ENCODE data around the gene MMP25. TPM values are rescaled to one million over a fixed set of nuclear protein-coding genes. Genes with fewer than 3 reads are reported as not detected.
A peak's percentile ranks its signal among the peaks of the same experiment; 100 is the strongest.

Gene MMP25
- total and polyA plus RNA-seq, 10 of the 15 experiments (the other 5 are each of a cell fraction or from before 2014, with no cell fraction given): 0.03 to 0.36 (median 0.13) TPM; not detected in 1

DNA sequence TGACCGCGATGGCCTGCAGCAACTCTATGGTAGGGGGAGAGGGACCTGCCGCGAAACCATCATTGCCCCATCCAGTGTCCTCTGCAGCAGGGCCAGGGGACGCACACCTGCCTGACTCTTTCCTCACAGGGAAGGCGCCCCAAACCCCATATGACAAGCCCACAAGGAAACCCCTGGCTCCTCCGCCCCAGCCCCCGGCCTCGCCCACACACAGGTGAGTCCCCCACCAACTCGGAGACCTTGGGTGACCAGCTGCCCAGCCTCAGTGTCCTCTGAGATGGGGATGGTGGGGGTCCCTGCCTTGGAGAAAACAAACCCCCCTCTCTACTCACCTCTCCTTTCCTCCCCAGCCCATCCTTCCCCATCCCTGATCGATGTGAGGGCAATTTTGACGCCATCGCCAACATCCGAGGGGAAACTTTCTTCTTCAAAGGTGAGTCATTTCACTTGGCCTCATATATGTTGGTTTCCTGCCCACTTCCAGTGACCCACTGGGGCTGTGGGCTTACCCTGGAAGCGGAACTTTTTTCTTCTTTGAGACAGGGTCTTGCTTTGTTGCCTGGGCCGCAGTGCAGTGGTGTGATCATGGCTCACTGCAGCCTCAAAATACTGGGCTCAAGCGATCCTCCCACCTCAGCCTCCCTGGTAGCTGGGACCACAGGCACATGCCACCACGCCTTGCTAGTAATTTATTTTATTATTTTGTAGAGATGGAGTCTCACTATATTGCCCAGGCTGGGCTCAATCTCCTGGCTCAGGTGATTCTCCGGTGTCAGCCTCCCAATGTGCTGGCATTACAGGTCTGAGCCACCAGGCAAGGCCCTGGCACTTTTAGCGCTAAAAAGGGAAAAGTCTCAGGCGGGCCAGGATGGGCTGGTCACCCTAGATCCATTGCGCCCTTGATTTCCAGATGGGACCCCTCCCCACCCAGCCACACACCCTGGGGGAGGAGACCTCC, 11.1 kb downstream of the MMP25 start:
- FAIRE-seq: no peak
- CTCF ChIA-PET: interaction anchor here (0.9 to 9.5 kb wide), 18 partner anchors 9 to 110 kb away, joined by 3 to 174 read pairs (median 8); partner anchors contain the start of gene ZNF213
- peak overlapping the region; percentile 75 for H3K4me2 ChIP-seq (ENCODE audit: control insufficient read depth, insufficient read depth)
- RAD21 ChIA-PET (ENCODE audit: unreplicated experiment): interaction anchor here (0.9 to 3.0 kb wide), 7 partner anchors 16 to 115 kb away, joined by 3 to 72 read pairs (median 7); partner anchors contain the start of gene ZNF213
- H3K9me3 ChIP-seq (replicated peaks; ENCODE audit: control insufficient read depth, insufficient read depth, low read length): no peaks in the 10 kb centered on the region
- 84% methylated on average over 22 of the region's 22 CpGs for WGBS (ENCODE audit: insufficient coverage, insufficient replicate concordance, low lambda C conversion rate, missing lambda C conversion rate)
- POLR2A ChIA-PET: interaction anchor here (0.9 to 1.4 kb wide), 3 partner anchors 14 to 73 kb away, joined by 3 to 4 read pairs (median 3); no protein-coding TSS in a partner anchor
- BruUV-seq (replicated peaks): TSS peak; percentile 57
- intact Hi-C loops (cut with micrococcal nuclease; ENCODE audit: unreplicated experiment): loop anchor here (2.0 kb wide), 1 partner anchor 109 kb away; no protein-coding TSS in a partner anchor
- SMC1A ChIA-PET (ENCODE audit: uncharacterized antibody, unreplicated experiment): interaction anchor here (0.9 to 3.9 kb wide), 5 partner anchors 17 to 77 kb away, joined by 3 to 53 read pairs (median 4); partner anchors contain the start of gene ZNF213
- no peak overlapping the region for H3K9ac ChIP-seq (ENCODE audit: control insufficient read depth, insufficient read depth, low read length)
- H3K36me3 ChIP-seq (ENCODE audit: control insufficient read depth in 2 of 2, insufficient read depth in 2 of 2, low read length in 1 of 2): no peaks in the 10 kb centered on the region
- in situ Hi-C loops (cut with MboI): no loop called here
- ATAC-seq: no peak
- TF ChIP-seq SIX5 (IDR thresholded peaks at IDR 0.05; ENCODE audit: low read depth, low read length, severe bottlenecking) (no peak), CBX5 (IDR thresholded peaks at IDR 0.05; ENCODE audit: low read depth) (no peak), EED (IDR thresholded peaks at IDR 0.05; ENCODE audit: low read depth) (no peak), ZBED1 (IDR thresholded peaks at IDR 0.05; ENCODE audit: borderline replicate concordance) (no peak), HCFC1 (IDR thresholded peaks at IDR 0.05; ENCODE audit: low read length) (no peak), MEF2A (IDR thresholded peaks at IDR 0.05; ENCODE audit: insufficient read depth, low read depth, low read length) (no peak), ZNF207 (IDR thresholded peaks at IDR 0.05; ENCODE audit: borderline replicate concordance) (no peak), RAD51 (IDR thresholded peaks at IDR 0.05) (no peak), ASH2L (IDR thresholded peaks at IDR 0.05; ENCODE audit: borderline replicate concordance, low read depth) (no peak), DPF2 (IDR thresholded peaks at IDR 0.05) (no peak), PML (IDR thresholded peaks at IDR 0.05; ENCODE audit: low read length) (no peak), RFX5 (IDR thresholded peaks at IDR 0.05; ENCODE audit: low read depth, low read length) (no peak), RB1 (IDR thresholded peaks at IDR 0.05; ENCODE audit: borderline replicate concordance) (no peak), EP300 (IDR thresholded peaks at IDR 0.05; ENCODE audit: borderline replicate concordance in 1 of 2, control insufficient read depth in 1 of 2, low read depth in 2 of 2, low read length in 2 of 2) (no peak), NBN (IDR thresholded peaks at IDR 0.05) (no peak), ZBTB40 (IDR thresholded peaks at IDR 0.05; ENCODE audit: borderline replicate concordance) (no peak), TCF3 (IDR thresholded peaks at IDR 0.05; ENCODE audit: borderline replicate concordance, insufficient read depth, low read depth, low read length) (no peak)
- TF ChIP-seq, protein P1, sequence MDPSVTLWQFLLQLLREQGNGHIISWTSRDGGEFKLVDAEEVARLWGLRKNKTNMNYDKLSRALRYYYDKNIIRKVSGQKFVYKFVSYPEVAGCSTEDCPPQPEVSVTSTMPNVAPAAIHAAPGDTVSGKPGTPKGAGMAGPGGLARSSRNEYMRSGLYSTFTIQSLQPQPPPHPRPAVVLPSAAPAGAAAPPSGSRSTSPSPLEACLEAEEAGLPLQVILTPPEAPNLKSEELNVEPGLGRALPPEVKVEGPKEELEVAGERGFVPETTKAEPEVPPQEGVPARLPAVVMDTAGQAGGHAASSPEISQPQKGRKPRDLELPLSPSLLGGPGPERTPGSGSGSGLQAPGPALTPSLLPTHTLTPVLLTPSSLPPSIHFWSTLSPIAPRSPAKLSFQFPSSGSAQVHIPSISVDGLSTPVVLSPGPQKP (IDR thresholded peaks at IDR 0.05; ENCODE audit: low read depth, low read length): no peak
- H3K27me3 ChIP-seq (replicated peaks in 1 of 2; ENCODE audit: control insufficient read depth in 2 of 2, insufficient read depth in 2 of 2, low read length in 1 of 2): no peaks in the 10 kb centered on the region
- no peaks in the 10 kb centered on the region for H3K79me2 ChIP-seq (ENCODE audit: control insufficient read depth, insufficient read depth, low read length)
- 0 out of 2 replicates have a peak overlapping the region, but pooled peaks have one; percentile 87 for H3K4me3 ChIP-seq
- H2AFZ ChIP-seq (ENCODE audit: control insufficient read depth, low read depth, low read length): no peak overlapping the region
- H3K27ac ChIP-seq (ENCODE audit: control insufficient read depth, insufficient read depth): no peak overlapping the region
- peaks cover 16% of the 10 kb centered on the region for H3K4me1 ChIP-seq (ENCODE audit: control insufficient read depth, insufficient read depth, low read length)
- H4K20me1 ChIP-seq (ENCODE audit: control insufficient read depth, insufficient read depth): no peaks in the 10 kb centered on the region
- DNase-seq (ENCODE audit: low read depth, low spot score): no peak
